Measurements from ENCODE around the gene EIF6. TPM values are rescaled to one million over a fixed set of nuclear protein-coding genes. Genes with fewer than 3 reads are reported as not detected.

Gene EIF6
- total and polyA plus RNA-seq, 2 experiments from 2014 or later = 149 to 215 TPM

DNA sequence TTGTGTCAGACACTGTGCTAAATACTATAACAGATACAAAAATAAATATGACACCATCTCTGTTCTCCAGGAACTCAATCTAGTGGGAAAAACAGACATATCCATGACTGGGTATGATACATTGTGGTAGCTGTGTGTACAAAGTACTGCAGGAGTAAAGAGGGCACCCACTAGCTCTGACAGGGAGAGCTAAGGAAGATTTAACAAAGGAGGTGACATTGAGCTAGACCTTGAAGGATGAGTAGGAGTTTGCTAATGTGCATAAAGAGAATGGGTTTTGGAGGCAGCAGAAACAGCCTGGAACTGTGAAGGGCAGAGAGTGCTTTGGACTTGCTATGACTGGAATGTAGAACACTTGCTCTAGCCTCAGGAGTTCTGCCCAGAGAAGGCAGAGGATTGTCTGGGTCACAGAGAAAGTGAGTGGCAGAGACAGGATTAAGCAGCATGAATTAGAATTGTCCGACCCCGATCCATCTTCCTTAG, 43.7 kb downstream of the EIF6 start:
- Histone ChIP-seq H4K20me1 (replicated peaks; ENCODE audit: insufficient read depth) (no peaks in the 10 kb centered on the region), H3K27ac (ENCODE audit: low read depth) (no peak overlapping the region), H3K27me3 (ENCODE audit: insufficient read depth) (no peaks in the 10 kb centered on the region), H3K36me3 (ENCODE audit: insufficient read depth) (no peaks in the 10 kb centered on the region), H3F3A (replicated peaks; ENCODE audit: low read depth) (no peaks in the 10 kb centered on the region), H2AFZ (no peak overlapping the region), H3K4me1 (ENCODE audit: insufficient read depth) (peaks cover 8% of the 10 kb centered on the region), H3K79me2 (replicated peaks; ENCODE audit: insufficient read depth) (no peaks in the 10 kb centered on the region), H3K4me3 (no peak overlapping the region), H3K4me2 (no peak overlapping the region), H3K9me2 (ENCODE audit: insufficient read depth) (no peaks in the 10 kb centered on the region)
- DNase-seq (ENCODE audit: low spot score) = no peak
- H3K4me1 Mint-ChIP-seq = peaks cover 10% of the 10 kb centered on the region; the same call in 2 of the 3 replicates
- ATAC-seq = peak; percentile 40; the same call in 2 of the 3 replicates
- H3K36me3 Mint-ChIP-seq (ENCODE audit: low read depth) = no peaks in the 10 kb centered on the region
- peaks cover 7% of the 10 kb centered on the region for H3K27me3 Mint-ChIP-seq (ENCODE audit: insufficient read depth, low read depth, poor library complexity)
- TF ChIP-seq, protein P1, sequence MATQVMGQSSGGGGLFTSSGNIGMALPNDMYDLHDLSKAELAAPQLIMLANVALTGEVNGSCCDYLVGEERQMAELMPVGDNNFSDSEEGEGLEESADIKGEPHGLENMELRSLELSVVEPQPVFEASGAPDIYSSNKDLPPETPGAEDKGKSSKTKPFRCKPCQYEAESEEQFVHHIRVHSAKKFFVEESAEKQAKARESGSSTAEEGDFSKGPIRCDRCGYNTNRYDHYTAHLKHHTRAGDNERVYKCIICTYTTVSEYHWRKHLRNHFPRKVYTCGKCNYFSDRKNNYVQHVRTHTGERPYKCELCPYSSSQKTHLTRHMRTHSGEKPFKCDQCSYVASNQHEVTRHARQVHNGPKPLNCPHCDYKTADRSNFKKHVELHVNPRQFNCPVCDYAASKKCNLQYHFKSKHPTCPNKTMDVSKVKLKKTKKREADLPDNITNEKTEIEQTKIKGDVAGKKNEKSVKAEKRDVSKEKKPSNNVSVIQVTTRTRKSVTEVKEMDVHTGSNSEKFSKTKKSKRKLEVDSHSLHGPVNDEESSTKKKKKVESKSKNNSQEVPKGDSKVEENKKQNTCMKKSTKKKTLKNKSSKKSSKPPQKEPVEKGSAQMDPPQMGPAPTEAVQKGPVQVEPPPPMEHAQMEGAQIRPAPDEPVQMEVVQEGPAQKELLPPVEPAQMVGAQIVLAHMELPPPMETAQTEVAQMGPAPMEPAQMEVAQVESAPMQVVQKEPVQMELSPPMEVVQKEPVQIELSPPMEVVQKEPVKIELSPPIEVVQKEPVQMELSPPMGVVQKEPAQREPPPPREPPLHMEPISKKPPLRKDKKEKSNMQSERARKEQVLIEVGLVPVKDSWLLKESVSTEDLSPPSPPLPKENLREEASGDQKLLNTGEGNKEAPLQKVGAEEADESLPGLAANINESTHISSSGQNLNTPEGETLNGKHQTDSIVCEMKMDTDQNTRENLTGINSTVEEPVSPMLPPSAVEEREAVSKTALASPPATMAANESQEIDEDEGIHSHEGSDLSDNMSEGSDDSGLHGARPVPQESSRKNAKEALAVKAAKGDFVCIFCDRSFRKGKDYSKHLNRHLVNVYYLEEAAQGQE (IDR thresholded peaks at IDR 0.05; ENCODE audit: unreplicated experiment) = no peak
- TF ChIP-seq, protein P2, sequence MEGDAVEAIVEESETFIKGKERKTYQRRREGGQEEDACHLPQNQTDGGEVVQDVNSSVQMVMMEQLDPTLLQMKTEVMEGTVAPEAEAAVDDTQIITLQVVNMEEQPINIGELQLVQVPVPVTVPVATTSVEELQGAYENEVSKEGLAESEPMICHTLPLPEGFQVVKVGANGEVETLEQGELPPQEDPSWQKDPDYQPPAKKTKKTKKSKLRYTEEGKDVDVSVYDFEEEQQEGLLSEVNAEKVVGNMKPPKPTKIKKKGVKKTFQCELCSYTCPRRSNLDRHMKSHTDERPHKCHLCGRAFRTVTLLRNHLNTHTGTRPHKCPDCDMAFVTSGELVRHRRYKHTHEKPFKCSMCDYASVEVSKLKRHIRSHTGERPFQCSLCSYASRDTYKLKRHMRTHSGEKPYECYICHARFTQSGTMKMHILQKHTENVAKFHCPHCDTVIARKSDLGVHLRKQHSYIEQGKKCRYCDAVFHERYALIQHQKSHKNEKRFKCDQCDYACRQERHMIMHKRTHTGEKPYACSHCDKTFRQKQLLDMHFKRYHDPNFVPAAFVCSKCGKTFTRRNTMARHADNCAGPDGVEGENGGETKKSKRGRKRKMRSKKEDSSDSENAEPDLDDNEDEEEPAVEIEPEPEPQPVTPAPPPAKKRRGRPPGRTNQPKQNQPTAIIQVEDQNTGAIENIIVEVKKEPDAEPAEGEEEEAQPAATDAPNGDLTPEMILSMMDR (conservative IDR thresholded peaks at IDR 0.05; ENCODE audit: low read depth in 2 of 2) = no peak
- TF ChIP-seq, protein P3, sequence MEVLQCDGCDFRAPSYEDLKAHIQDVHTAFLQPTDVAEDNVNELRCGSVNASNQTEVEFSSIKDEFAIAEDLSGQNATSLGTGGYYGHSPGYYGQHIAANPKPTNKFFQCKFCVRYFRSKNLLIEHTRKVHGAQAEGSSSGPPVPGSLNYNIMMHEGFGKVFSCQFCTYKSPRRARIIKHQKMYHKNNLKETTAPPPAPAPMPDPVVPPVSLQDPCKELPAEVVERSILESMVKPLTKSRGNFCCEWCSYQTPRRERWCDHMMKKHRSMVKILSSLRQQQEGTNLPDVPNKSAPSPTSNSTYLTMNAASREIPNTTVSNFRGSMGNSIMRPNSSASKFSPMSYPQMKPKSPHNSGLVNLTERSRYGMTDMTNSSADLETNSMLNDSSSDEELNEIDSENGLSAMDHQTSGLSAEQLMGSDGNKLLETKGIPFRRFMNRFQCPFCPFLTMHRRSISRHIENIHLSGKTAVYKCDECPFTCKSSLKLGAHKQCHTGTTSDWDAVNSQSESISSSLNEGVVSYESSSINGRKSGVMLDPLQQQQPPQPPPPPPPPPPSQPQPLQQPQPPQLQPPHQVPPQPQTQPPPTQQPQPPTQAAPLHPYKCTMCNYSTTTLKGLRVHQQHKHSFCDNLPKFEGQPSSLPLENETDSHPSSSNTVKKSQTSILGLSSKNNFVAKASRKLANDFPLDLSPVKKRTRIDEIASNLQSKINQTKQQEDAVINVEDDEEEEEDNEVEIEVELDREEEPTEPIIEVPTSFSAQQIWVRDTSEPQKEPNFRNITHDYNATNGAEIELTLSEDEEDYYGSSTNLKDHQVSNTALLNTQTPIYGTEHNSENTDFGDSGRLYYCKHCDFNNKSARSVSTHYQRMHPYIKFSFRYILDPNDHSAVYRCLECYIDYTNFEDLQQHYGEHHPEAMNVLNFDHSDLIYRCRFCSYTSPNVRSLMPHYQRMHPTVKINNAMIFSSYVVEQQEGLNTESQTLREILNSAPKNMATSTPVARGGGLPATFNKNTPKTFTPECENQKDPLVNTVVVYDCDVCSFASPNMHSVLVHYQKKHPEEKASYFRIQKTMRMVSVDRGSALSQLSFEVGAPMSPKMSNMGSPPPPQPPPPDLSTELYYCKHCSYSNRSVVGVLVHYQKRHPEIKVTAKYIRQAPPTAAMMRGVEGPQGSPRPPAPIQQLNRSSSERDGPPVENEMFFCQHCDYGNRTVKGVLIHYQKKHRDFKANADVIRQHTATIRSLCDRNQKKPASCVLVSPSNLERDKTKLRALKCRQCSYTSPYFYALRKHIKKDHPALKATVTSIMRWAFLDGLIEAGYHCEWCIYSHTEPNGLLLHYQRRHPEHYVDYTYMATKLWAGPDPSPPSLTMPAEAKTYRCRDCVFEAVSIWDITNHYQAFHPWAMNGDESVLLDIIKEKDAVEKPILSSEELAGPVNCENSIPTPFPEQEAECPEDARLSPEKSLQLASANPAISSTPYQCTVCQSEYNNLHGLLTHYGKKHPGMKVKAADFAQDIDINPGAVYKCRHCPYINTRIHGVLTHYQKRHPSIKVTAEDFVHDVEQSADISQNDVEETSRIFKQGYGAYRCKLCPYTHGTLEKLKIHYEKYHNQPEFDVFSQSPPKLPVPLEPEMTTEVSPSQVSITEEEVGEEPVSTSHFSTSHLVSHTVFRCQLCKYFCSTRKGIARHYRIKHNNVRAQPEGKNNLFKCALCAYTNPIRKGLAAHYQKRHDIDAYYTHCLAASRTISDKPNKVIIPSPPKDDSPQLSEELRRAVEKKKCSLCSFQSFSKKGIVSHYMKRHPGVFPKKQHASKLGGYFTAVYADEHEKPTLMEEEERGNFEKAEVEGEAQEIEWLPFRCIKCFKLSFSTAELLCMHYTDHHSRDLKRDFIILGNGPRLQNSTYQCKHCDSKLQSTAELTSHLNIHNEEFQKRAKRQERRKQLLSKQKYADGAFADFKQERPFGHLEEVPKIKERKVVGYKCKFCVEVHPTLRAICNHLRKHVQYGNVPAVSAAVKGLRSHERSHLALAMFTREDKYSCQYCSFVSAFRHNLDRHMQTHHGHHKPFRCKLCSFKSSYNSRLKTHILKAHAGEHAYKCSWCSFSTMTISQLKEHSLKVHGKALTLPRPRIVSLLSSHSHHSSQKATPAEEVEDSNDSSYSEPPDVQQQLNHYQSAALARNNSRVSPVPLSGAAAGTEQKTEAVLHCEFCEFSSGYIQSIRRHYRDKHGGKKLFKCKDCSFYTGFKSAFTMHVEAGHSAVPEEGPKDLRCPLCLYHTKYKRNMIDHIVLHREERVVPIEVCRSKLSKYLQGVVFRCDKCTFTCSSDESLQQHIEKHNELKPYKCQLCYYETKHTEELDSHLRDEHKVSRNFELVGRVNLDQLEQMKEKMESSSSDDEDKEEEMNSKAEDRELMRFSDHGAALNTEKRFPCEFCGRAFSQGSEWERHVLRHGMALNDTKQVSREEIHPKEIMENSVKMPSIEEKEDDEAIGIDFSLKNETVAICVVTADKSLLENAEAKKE (CRISPR knock-in tag; IDR thresholded peaks at IDR 0.05) = no peak
- no peak for TF ChIP-seq JUNB (IDR thresholded peaks at IDR 0.05; ENCODE audit: unreplicated experiment)
- no peak overlapping the region for H3K27ac Mint-ChIP-seq
- H3K9me3 Mint-ChIP-seq = no peaks in the 10 kb centered on the region
- H3K4me3 Mint-ChIP-seq = no peak overlapping the region
